ENCODE results near the gene SLC25A30.

GRCh38 chr13:45410001-45410400, 8.2 kb downstream of the SLC25A30 start:
- TF ChIP-seq ZNF441 (CRISPR knock-in tag; IDR thresholded peaks at IDR 0.05; ENCODE audit: borderline replicate concordance) (no peak), ZNF143 (CRISPR knock-in tag; IDR thresholded peaks at IDR 0.05) (no peak), MYC (CRISPR knock-in tag; IDR thresholded peaks at IDR 0.05; ENCODE audit: borderline replicate concordance) (no peak), PCBP2 (optimal IDR thresholded peaks at IDR 0.05; ENCODE audit: low read depth, low read length, poor library complexity, severe bottlenecking) (no peak), SP4 (CRISPR knock-in tag; IDR thresholded peaks at IDR 0.05) (no peak)

All from HepG2 (cell line).